HG02870 (cell line): ENCODE measurements around the gene ZNF654.
"Not testable (repeated sequence)": the region's sequence is repeated elsewhere in the genome, so short reads cannot be mapped to it uniquely, and the experiment has no call there.

Experiments
- ATAC-seq: cut with Tn5 transposase; IDR thresholded peaks from one replicate; pipeline ENCODE4 v1.9.1; 2021; ENCODE audit warnings: mild to moderate bottlenecking, moderate library complexity; ENCODE audit not compliant: unreplicated experiment

The ZNF654 gene

DNA sequence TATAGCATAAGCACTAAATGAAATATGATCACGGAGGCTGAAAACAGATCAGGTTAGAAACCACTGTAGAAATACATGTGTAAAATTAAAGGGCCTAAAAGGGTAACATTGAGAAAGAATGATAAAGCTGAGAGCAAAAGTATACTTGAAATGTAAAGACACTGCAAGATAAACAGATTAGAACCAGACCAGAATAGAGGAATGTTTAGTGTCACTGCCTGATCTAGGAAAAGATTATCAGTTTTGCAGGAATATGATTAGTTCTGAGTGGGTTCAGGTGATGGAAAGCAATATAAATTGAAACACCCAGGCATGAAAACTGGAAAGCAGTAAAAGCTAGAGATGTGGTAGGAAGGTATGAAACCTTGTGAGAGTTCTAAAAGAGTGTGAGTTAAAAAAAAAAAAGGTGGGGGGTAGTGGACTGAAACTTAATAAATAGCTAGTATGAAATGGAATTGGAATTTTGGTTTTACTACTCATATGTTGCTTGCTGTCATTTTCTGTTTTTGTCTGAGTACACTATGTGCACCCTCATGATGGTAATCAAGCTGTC is 74.7 kb downstream of the ZNF654 start:
- no peak for ATAC-seq

DNA sequence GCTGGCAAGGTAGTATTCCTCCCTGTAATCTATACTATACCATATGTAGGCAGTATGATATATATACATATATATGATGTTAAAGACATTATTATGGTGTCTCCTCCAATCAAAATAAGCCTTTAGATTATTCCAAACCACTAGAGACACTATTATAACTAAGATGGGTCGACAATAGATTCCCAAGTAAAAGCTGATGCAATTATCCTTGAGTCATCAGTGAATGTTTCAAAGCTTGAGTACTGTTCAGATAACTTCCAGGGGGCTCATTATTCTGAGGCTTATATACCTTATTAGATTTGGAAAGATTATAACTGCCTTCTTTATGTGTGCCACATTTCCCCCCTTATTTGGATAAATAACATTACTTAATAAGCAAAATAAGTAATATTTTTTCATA is 78.8 kb downstream of the ZNF654 start:
- ATAC-seq, result no peak

DNA sequence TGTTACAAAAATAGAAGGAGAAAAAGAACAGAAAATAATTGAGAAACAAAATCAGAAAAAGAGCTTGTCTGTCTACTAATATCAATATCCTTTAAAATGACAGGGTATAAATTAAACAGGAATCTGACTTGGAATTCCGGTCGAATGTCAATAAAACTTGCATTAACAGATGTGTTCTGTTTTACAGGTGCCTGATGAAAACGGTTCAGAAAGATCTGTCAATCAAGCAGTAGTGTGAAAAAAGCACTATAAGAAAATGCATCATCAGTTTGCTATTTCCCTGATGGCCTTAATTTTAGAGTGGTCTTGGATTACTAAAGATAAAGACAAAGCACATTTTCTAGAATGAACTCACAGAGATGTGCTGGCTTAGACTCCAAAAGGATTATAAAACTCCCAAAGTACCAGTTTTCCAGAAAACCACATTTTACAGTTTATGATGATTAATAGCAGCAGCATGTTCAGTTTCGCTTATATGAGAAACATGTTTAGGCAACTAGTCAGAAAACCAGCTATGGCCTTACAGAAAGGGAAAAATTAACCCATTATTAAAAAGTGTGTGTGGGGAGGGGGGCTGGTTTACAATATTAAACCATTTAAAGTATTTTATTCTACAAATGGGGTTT is 82.5 kb downstream of the ZNF654 start:
- peak; percentile 12 for ATAC-seq

DNA sequence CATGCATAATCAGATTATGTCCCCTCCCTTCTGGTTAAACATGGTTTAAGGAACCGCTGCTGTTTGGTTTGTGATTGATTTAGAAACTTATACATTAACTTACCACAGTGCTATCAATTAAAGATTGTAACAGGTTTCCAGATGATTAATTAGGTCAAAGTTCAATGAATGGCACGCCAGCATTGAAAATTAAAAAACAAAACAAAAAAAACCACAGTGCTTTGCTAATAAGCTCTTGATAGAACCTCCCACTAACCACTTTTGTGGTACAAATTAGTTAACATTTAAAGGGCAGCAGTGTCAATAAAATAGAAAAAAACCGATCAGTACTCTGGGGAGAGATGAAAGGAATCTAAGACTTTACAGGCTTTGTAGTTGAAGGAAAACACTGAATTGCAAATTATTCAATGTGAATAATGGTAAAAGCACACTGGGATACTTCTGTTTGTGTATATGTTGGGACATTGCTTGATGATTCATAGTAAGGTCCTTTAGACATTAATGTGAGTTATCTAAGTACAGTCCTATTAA is 83.1 kb downstream of the ZNF654 start:
- ATAC-seq, result peak; percentile 43

DNA sequence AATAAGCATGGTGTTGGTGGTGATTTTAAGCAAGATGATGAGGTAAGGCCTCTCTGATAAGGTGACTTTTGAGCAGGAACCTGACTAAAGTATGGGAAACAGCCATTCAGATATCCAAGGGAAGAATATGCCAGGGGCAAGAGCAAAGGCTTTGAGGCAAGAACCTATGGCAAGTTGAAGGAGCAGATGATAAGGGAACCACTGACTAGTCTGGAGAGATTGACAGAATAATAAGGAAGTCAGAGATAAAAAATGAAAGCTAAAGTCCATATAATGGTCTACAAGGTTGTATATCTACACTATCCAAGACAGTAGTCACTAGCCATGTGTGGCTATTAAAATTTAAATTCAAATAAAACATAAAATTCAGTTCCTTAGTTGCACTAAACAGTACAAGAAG is 88.2 kb downstream of the ZNF654 start:
- ATAC-seq, result no peak

DNA sequence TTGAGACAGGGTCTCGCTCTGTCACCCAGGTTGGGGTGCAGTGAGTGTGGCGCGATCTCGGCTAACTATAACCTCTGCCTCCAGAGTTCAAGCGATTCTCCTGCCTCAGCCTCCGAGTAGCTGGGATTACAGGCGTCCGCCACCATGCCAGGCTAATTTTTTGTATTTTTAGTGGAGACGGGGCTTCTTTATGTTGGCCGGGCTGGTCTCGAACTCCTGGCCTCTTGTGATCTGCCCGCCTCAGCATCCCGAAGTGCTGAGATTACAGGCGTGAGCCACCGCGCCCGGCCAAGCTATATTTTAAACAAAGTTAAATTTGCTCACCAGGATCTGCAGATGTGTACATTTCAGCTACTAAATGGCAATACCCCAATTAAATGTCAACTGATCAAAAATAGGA is 89.6 kb downstream of the ZNF654 start:
- no peak for ATAC-seq

DNA sequence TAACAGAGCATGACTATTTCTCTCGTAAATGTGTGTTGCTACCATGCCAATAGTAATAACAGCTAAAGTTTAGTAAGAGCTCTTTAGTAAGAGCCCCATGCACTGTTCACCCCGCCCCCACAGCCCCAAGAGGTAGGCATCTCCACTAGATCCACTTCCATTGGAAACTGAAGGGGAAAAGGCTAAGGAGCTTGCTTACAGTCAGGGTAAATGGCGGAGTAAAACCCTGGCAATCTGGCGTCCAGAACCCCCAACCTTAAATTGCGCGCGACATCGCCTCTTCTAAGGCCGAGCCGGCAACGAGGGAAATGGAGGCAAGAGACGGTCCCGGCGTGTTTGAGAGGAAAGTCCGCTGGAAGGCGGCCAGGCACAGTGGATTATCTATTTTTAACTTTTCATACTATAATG is 90.0 kb downstream of the ZNF654 start:
- peak; percentile 14 for ATAC-seq

DNA sequence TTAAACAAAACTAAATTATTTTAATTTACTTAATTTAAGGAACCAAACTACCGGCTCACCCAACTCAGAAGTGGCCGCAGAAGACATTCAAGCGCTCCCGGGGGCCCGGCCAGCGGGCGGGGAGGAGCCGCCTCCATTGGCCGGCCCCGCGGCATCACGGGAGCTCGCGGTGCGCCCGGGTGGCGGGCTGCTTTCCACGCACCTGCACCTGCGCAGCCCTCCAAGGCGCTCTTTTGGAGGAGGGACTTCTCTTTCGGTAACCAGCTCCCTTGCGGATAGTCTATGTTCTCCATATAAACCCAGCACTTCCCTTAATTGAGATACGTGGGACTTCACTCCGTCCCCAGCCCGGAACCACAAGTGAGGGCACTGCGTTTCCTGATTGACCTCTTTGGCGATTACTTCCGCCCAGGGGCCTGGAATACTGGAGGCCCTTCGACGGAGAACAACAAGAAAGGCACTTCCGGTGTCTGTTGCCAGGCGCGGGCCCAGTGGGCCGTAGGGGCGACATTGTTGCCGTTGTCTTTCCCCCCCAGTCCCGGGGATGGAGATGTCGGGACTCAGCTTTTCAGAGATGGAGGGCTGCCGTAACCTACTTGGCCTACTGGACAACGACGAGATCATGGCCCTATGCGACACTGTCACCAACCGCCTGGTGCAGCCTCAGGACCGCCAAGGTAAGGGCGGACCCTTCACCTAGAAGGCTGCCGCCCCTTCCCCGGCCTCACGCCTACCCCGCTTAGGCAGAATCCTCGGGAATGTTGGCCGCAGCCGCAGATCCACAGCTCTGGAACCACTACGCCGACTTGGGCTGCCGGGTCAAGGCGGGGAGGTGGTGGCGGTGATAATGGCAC is 90.7 kb downstream of the ZNF654 start, which contains the start of gene C3orf38:
C3orf38 (plus strand) TSS at position 451 of the 854 bp plus-strand sequence; CDS start at position 545, 94 bp downstream.
- peak; percentile 69 for ATAC-seq

DNA sequence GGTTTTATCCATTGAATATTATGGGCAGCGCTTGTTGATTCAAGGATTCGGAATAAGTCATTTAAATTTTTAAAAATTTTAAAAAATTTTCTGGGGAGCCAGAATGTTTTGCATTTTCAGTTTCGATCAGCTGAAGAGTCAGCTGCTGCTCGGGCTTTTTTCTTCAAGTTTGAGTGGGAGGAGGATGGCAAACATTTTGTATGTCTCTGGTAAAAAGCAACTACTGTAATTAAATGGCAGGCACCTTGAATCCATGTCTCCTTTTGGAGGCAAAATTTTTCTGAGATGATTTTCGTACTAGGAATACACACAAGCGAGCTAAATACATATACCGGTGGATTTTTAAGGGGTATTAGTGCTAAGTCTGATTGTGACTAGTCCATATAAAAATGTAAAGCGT is 91.3 kb downstream of the ZNF654 start:
- ATAC-seq, result peak; percentile 14

DNA sequence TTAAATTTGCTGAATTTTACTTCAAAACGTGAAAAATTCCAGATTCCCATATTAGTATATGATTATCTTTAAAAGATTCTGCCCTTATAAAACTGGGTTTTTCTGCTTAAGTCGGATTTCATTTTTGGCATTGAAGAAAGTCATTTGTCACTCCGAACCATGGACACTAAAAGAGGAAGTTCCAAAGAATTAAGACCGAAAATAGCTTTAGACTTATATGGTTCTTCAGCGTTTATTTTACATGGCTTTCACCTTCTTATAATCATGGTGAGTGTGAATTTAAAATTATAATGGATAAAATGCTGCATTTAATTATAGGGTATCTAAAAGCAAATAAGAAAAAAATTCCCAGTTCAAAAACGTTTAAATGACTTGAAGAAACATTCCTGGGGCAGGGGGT is 91.8 kb downstream of the ZNF654 start:
- ATAC-seq, result no peak

DNA sequence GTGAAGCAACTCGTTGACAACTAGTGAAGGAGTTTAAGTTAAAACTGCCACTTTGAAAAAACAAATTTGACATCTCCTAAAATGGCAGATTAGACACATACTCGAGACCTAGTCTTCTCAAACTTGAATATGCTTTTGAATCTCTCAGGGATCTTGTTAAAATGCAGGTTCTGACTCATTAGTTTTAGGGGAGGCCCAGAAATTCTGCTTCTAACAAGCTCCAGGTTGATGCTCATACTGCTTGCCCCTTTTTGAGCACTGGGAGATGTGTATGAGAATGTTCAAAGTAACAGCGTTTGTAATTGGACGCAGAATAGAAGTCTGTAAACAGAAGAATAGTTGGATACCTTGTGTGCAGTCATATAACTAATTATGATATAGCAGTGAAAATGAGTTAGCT is 92.3 kb downstream of the ZNF654 start:
- ATAC-seq, result no peak

DNA sequence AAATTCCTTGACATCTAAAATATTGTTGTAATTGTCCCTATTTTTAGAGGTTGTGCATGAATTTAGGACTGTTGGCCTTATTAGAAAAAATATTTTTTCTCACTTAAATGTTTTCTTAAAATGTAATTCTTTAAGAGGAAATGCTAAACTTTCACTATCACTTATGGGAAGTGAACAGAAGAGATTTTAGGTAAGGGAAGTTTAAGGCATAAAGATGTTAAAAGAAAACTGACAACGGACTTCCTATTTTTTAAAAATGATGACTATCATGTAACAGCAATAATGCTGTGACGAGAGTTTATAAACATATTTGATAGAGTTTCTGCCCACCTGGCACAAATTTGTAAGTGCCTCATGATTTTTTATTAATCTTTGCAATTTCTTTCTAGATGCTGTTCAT is 93.8 kb downstream of the ZNF654 start:
- no peak for ATAC-seq

DNA sequence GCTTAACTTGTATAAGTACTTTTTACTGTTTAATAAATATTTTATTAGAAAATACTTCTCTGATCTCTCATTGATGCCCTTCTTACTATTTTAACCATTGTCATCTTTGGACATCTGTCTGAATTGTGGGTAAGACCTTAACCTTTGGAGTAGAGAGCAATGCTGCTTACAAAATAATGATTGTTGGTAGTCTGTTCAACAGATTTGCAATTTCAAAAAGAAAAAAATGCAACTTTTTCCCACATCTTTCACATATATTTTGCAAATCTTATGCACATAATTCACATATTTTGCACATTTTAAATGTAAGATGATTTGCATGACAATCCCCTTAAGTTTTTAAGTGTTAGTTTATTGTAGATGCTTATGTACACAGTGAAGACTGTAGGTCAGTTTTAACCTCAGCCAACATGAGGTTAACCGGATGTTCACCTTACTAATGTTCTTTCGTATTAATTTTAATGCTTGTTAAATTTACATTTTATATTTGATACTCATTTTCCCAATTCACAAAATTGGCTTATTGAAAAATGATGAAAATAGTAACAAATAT is 107.4 kb downstream of the ZNF654 start:
- ATAC-seq, result no peak

DNA sequence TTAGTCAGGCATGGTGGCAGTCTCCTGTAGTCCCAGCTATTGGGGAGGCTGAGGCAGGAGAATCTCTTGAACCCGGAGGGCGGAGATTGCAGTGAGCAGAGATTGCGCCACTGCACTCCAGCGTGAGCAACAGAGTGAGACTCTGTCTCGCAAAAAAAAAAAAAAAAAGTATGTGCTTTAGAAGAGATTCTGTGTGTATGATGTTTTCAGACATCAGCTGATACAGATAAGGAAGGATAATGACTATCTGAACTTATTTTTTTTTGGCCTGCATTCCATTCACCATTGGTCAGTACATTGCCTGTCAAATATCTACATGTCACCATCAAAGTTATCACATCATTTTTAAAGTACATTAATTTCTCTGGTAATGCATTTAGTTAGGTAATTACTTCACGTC is 108.1 kb downstream of the ZNF654 start:
- no peak for ATAC-seq

DNA sequence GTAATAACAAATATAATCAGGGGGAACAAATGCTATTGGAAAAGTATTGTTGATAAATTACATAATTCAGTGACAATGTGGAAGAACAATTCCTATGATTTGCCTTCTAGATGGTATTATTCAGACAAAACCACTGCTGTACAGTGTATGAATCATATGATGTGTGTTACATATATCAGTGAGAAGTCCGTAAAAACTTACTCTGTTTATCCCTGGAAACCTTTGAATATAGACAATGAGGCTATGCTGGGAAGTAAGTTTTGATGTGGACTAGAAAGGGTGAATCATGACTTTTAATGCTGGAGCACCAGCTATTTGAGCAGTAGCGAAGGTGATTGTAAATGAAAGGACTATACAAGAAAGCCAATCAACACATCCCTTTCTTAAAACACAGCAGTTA is 108.6 kb downstream of the ZNF654 start:
- ATAC-seq, result no peak

DNA sequence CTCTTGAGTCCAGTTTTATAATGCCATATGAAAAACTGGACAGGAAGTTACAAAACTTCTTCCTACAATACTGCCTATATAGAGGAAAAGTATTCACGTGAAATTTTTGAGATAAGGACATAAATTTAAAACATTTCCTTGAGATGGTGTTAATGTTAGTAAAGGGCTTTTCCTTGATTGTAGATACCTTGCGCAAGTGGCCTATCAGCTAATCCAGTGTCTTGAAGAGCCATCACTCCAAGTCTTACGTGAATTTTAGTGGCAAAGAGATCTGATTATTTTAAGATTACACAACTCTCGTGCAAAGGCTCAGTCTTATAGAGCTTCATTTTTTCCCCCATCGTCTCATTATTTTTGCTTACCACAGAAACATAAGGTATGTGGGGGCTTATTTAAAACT is 109.1 kb downstream of the ZNF654 start:
- no peak for ATAC-seq

DNA sequence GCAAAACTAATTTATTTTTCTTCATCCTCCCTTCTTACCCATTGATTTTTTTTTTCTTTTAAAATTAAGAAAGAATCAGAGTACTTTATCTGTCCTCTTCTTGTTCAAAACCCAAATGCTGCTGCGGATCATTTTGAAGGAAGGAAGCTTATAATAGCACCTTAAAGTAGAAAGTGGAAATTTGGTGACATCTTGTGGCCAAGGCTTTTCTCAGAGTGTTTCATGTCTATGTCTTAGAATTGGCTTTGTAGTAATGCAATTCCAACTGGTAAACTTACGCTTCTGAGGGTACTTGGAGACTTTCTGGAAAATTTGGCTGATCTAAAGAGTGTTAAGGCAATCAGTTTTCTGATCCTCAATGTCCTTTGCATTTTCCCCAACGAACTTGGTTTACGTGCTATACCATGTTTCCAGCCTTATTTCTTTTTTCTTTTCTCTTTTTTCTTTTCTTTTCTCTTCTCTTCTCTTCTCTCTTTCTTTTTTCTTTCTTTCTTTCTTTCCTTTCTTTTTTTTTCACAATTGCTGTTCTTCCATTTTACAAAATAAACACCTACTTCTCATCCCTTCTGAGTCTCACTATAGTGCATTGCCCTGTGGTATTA is 121.4 kb downstream of the ZNF654 start:
- peak; percentile 92 for ATAC-seq

DNA sequence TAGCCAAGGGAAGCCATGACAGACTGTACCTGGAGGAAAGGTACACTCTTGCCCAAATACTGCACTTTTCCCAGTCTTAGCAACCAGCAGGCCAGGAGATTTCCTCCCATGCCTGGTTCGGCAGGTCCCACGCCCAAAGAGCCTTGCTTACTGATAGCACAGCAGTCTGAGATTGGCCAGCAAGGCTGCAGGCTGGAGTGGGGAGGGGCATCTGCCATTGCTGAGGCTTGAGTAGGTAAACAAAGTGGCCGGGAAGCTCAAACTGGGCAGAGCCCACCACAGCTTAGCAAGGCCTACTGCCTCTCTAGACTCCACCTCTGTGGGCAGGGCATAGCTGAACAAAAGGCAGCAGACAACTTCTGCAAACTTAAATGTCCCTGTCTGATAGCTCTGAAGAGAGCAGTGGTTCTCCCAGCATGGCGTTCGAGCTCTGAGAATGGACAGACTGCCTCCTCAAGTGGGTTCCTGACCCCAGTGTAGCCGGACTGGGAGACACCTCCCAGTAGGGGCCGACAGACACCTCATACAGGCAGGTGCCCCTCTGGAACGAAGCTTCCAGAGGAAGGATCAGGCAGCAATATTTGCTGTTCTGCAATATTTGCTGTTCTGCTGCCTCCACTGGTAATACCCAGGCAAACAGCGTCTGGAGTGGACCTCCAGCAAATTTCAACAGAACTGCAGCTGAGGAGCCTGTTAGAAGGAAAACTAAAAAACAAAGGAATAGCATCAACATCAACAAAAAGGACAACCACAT is 123.3 kb downstream of the ZNF654 start:
- ATAC-seq, result not testable (repeated sequence)

DNA sequence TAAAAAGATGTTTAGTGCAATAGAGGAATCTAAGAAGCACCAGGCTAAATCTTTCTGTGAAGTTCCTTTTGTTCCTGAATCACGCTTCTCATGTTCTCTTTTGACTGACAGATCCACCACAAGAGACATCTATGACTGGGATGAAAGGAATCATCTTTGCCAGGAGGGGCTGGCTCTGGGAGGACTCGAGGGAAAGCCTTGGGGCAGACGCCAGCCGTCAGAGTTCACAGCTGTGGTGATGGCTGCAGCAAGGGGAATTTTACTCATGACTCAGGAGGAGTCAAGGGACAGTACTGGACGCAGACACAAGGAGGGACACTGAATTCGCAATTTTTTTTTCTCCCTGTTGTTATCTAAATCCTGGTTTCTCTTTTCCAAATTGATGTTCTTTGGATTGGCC is 129.4 kb downstream of the ZNF654 start:
- ATAC-seq, result no peak

DNA sequence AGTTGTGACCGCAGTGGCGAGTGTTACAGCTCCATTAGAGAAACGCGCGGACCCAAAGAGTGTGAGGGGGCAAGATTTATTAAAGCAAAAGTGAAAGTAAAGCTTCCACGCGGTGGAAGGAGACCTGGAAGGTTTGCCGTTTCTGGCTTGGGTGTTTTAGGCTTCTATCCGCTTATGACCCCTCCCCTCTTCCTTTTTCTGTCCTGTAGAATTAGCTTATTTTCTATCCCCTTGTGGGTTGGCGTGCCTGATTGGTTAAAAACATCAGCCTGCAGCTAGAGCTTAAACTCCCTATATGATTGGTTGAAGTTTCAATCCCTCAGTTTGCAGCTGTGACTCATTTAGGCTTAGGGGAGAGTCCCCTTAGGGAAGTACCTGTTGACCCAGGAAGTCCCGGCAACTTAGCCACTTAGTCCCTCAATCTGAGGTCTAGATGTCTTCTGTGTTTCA is 130.3 kb downstream of the ZNF654 start:
- ATAC-seq, result peak; percentile 97
